HepG2 (cell line): ENCODE data around the gene SLC10A1. TPM values are rescaled to one million over a fixed set of nuclear protein-coding genes. Genes with fewer than 3 reads are reported as not detected.

Experiments
- ARNTL ChIP-seq: sonication (generic); formaldehyde crosslinking; IDR thresholded peaks from 2 replicates; pipeline ENCODE4 v1.4.0; 2020; ENCODE audit warnings: mild to moderate bottlenecking, missing genetic modification reagents
- ATM ChIP-seq: fragments of 450-650 bp; IDR thresholded peaks from 2 replicates; pipeline ENCODE4 v1.7.1; 2017; ENCODE audit warnings: mild to moderate bottlenecking, borderline replicate concordance
- CCAR2 ChIP-seq: fragments of 200-400 bp; formaldehyde crosslinking; optimal IDR thresholded peaks from 2 replicates; pipeline ENCODE3; 2018; ENCODE audit warnings: low read depth, mild to moderate bottlenecking, low read length, moderate library complexity
- CEBPB ChIP-seq: IDR thresholded peaks from 2 replicates; pipeline ENCODE4 v1.6.1; 2011; ENCODE audit warnings: low read depth, low read length, improper control_type of control experiment, borderline replicate concordance
- ELF1 ChIP-seq: sonication (generic); formaldehyde crosslinking; IDR thresholded peaks from 2 replicates; pipeline ENCODE4 v1.4.0; 2020; ENCODE audit warnings: missing genetic modification reagents
- GLMP ChIP-seq: sonication (generic); formaldehyde crosslinking; IDR thresholded peaks from 2 replicates; pipeline ENCODE4 v1.9.0; 2021; ENCODE audit warnings: missing genetic modification reagents, mild to moderate bottlenecking, borderline replicate concordance
- GTF2F1 ChIP-seq: fragments of 150-350 bp; IDR thresholded peaks from 2 replicates; pipeline ENCODE4 v1.6.1; 2014; ENCODE audit warnings: low read length
- HDAC6 ChIP-seq: fragments of 200-600 bp; sonication (generic); IDR thresholded peaks from 2 replicates; pipeline ENCODE4 v1.7.0; 2017; ENCODE audit warnings: mild to moderate bottlenecking, antibody characterized with exemption, low read length, low read depth
- HES4 ChIP-seq: sonication (generic); formaldehyde crosslinking; IDR thresholded peaks from 2 replicates; pipeline ENCODE4 v1.9.0; 2021; ENCODE audit warnings: mild to moderate bottlenecking, missing genetic modification reagents, borderline replicate concordance
- IRF2 ChIP-seq: IDR thresholded peaks from 2 replicates; pipeline ENCODE4 v1.6.1; 2018; ENCODE audit warnings: missing genetic modification reagents, missing compliant biosample characterization
- MEF2D ChIP-seq: sonication (generic); formaldehyde crosslinking; IDR thresholded peaks from 2 replicates; pipeline ENCODE4 v1.5.1; 2020; ENCODE audit warnings: mild to moderate bottlenecking, missing genetic modification reagents
- MEIS2 ChIP-seq: sonication (generic); formaldehyde crosslinking; IDR thresholded peaks from 2 replicates; pipeline ENCODE4 v1.9.0; 2021; ENCODE audit warnings: mild to moderate bottlenecking, missing genetic modification reagents
- MTA1 ChIP-seq: sonication (generic); formaldehyde crosslinking; IDR thresholded peaks from 2 replicates; pipeline ENCODE4 v1.4.0; 2020; ENCODE audit warnings: missing genetic modification reagents, mild to moderate bottlenecking, borderline replicate concordance
- MXD1 ChIP-seq: sonication (generic); formaldehyde crosslinking; IDR thresholded peaks from 2 replicates; pipeline ENCODE4 v1.4.0; 2020; ENCODE audit warnings: mild to moderate bottlenecking, missing genetic modification reagents
- MXD3 ChIP-seq: IDR thresholded peaks from 2 replicates; pipeline ENCODE4 v1.6.1; 2016; ENCODE audit warnings: mild to moderate bottlenecking, missing biosample characterization, missing genetic modification reagents
- NFYB ChIP-seq: sonication (generic); formaldehyde crosslinking; IDR thresholded peaks from 2 replicates; pipeline ENCODE4 v1.4.0; 2020; ENCODE audit warnings: missing genetic modification reagents
- NR2C2 ChIP-seq: sonication (generic); formaldehyde crosslinking; IDR thresholded peaks from 2 replicates; pipeline ENCODE4 v1.4.0; 2020; ENCODE audit warnings: missing genetic modification reagents, mild to moderate bottlenecking, moderate library complexity, borderline replicate concordance
- SMAD9 ChIP-seq: sonication (generic); formaldehyde crosslinking; IDR thresholded peaks from 2 replicates; pipeline ENCODE4 v1.5.1; 2020; ENCODE audit warnings: mild to moderate bottlenecking, missing genetic modification reagents
- WIZ ChIP-seq: sonication (generic); formaldehyde crosslinking; IDR thresholded peaks from 2 replicates; pipeline ENCODE4 v1.5.1; 2020; ENCODE audit warnings: mild to moderate bottlenecking, missing genetic modification reagents
- ZNF224 ChIP-seq: sonication (generic); formaldehyde crosslinking; IDR thresholded peaks from 2 replicates; pipeline ENCODE4 v1.5.0; 2020; ENCODE audit warnings: mild to moderate bottlenecking, missing genetic modification reagents
- ZNF234 ChIP-seq: sonication (generic); formaldehyde crosslinking; conservative IDR thresholded peaks from 2 replicates; pipeline ENCODE4 v1.5.1; 2020; ENCODE audit warnings: mild to moderate bottlenecking, missing genetic modification reagents
- ZNF383 ChIP-seq: sonication (generic); formaldehyde crosslinking; IDR thresholded peaks from 2 replicates; pipeline ENCODE4 v1.4.0; 2020; ENCODE audit warnings: missing genetic modification reagents, mild to moderate bottlenecking, borderline replicate concordance
- ZNF776 ChIP-seq: sonication (generic); formaldehyde crosslinking; IDR thresholded peaks from 2 replicates; pipeline ENCODE4 v1.4.0; 2020; ENCODE audit warnings: mild to moderate bottlenecking, missing genetic modification reagents
- ZNF788 ChIP-seq: sonication (generic); formaldehyde crosslinking; IDR thresholded peaks from 2 replicates; pipeline ENCODE4 v1.5.0; 2020; ENCODE audit warnings: mild to moderate bottlenecking, missing genetic modification reagents, borderline replicate concordance
- polyA plus RNA-seq, 8 experiments: library from polyadenylated mRNA; depleted of rRNA in 3 of 8; stranded (reverse) in 7 of 8; unstranded in 1 of 8; fragments of >200 nt; fragmentation: Illumina TruSeq in 4 of 8; extraction: Trizol in 4 of 8; gene quantifications; 2 replicates each; pipeline versions ENCODE4 v1.2.1 to v1.2.3, GENCODE V29; 2011 to 2016; ENCODE audit warnings: low read depth in 4 of 8, missing spikeins in 1 of 8, mixed read lengths in 1 of 8; ENCODE audit not compliant: insufficient read depth in 1 of 8
- total RNA-seq, 5 experiments: library from RNA; depleted of rRNA; stranded (reverse); fragments of >200 nt; fragmentation: Illumina TruSeq; extraction: Trizol; gene quantifications; 2 replicates each; pipeline ENCODE4 v1.2.3, GENCODE V29; 2016; ENCODE audit warnings: low read depth in 1 of 5
- TF ChIP-seq, protein P1 (sequence below): IDR thresholded peaks from 2 replicates; pipeline ENCODE4 v1.6.1; 2016; ENCODE audit warnings: low read depth
- TF ChIP-seq, protein P2 (sequence below): IDR thresholded peaks from 2 replicates; pipeline ENCODE4 v1.6.1; 2016; ENCODE audit warnings: missing compliant biosample characterization, missing genetic modification reagents, borderline replicate concordance

SLC10A1 gene
- total and polyA plus RNA-seq, 2 of the 13 experiments (the other 11 are each of a cell fraction or from before 2014, with no cell fraction given), result 0.17 TPM; not detected in 1

DNA sequence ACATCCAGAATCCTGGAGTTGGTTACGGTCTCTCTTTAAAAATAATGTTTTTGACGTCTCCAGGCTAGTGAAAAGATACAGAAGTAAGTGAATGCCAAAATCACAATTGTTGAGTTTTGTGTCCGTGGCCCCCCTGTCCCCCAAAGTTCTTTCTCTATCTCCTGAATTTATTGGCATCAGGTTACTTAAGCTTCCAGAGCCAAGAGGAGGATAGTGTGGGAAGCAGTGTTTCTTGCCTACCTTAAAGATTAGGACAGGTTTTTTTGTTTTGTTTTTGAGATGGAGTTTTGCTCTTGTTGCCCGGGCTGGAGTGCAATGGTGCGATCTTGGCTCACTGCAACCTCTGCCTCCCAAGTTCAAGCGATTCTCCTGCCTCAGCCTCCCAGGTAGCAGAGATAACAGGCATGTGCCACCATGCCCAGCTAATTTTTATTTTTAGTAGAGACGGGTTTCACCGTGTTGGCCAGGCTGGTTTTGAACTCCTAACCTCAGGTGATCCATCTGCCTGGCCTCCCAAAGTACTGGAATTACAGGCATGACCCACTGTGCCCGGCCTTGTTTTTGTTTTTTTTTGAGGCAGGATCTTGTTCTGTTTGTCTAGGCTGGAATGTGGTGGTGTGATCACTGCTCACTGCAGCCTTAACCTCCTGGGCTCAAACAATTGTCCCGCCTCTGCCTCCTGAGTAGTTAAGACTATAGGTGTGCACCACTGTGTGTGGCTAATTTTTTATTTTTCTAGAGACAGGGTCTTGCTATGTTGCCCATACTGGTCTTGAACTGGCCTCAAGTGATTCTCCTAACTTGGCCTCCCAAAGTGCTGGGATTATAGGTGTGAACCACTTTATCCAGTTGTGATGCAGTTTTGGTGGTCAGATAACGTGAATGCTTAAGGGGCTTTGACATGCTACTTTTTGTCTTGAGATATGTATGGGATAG, 24.7 kb downstream of the SLC10A1 start (continued):
- TF ChIP-seq MEIS2 (no peak), MXD3 (CRISPR knock-in tag) (no peak), IRF2 (CRISPR knock-in tag) (no peak), MEF2D (CRISPR knock-in tag) (no peak), ZNF788 (CRISPR knock-in tag) (peak; percentile 20; the same call in 1 of the 2 replicates), ZNF383 (no peak), GTF2F1 (no peak), HDAC6 (no peak), HES4 (no peak), NFYB (CRISPR knock-in tag) (no peak), MTA1 (CRISPR knock-in tag) (0 out of 2 replicates have a peak, but pooled peaks have one; percentile 28), ATM (no peak), NR2C2 (no peak), ELF1 (CRISPR knock-in tag) (no peak), ZNF224 (no peak), ZNF776 (CRISPR knock-in tag) (no peak), CCAR2 (no peak), GLMP (no peak), SMAD9 (CRISPR knock-in tag) (no peak), ZNF234 (CRISPR knock-in tag) (no peak), WIZ (no peak), ARNTL (CRISPR knock-in tag) (no peak), CEBPB (no peak), MXD1 (CRISPR knock-in tag) (no peak)
- TF ChIP-seq, protein P1, sequence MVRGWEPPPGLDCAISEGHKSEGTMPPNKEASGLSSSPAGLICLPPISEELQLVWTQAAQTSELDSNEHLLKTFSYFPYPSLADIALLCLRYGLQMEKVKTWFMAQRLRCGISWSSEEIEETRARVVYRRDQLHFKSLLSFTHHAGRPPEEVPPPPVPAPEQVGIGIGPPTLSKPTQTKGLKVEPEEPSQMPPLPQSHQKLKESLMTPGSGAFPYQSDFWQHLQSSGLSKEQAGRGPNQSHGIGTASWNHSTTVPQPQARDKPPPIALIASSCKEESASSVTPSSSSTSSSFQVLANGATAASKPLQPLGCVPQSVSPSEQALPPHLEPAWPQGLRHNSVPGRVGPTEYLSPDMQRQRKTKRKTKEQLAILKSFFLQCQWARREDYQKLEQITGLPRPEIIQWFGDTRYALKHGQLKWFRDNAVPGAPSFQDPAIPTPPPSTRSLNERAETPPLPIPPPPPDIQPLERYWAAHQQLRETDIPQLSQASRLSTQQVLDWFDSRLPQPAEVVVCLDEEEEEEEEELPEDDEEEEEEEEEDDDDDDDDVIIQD (CRISPR knock-in tag), result no peak
- TF ChIP-seq, protein P2, sequence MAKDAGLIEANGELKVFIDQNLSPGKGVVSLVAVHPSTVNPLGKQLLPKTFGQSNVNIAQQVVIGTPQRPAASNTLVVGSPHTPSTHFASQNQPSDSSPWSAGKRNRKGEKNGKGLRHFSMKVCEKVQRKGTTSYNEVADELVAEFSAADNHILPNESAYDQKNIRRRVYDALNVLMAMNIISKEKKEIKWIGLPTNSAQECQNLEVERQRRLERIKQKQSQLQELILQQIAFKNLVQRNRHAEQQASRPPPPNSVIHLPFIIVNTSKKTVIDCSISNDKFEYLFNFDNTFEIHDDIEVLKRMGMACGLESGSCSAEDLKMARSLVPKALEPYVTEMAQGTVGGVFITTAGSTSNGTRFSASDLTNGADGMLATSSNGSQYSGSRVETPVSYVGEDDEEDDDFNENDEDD (CRISPR knock-in tag), result no peak
